CD4-positive, alpha-beta T cell treated with Interleukin-17A for 4 hours (primary cell): Measurements from ENCODE around the gene OLFM1.
"Not testable (repeated sequence)": the region's sequence is repeated elsewhere in the genome, so short reads cannot be mapped to it uniquely, and the experiment has no call there.

Experiments
- DNase-seq: peaks from one replicate; pipeline ENCODE4 v3.0.0-alpha.2; 2020; ENCODE audit warnings: mixed read lengths

Gene OLFM1

GRCh38 chr9:135061441-135061840 lies 26.0 kb upstream of the OLFM1 start:
- DNase-seq = no peak

DNA sequence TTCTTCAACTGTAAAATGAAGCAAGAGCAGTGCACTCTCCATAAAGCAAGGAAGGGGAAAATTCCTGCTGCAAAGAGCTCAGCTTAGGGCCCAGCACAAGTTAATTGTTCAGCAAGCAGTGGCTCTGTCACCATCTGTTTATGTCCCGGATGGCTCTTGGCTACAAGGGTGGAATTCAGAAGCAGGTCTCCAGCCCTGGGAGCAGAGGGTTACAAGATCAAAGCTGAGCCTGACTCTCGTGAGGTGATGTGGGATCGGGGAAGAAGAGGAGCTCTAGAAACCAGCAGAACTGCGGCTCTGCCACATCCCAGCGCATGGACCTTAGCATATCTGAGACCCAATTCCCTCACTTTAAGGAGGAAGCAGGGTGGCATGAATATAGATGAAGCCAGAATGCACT lies 25.2 kb upstream of the OLFM1 start:
- DNase-seq = no peak

GRCh38 chr9:135063466-135063865 lies 24.0 kb upstream of the OLFM1 start:
- DNase-seq = not testable (repeated sequence)

GRCh38 chr9:135063888-135064287 lies 23.6 kb upstream of the OLFM1 start:
- DNase-seq = not testable (repeated sequence)

GRCh38 chr9:135065151-135065550 lies 22.3 kb upstream of the OLFM1 start:
- no peak for DNase-seq

GRCh38 chr9:135065804-135066203 lies 21.7 kb upstream of the OLFM1 start:
- no peak for DNase-seq

GRCh38 chr9:135066291-135066690 lies 21.2 kb upstream of the OLFM1 start:
- DNase-seq = no peak

GRCh38 chr9:135067096-135067710 lies 20.3 kb upstream of the OLFM1 start:
- no peak for DNase-seq

GRCh38 chr9:135068776-135069415 lies 18.6 kb upstream of the OLFM1 start:
- no peak for DNase-seq

- DNase-seq = no peak
Observed at GRCh38 chr9:135069558-135070197, 17.8 kb upstream of the OLFM1 start.

GRCh38 chr9:135070198-135070951 lies 17.1 kb upstream of the OLFM1 start:
- DNase-seq = no peak

DNA sequence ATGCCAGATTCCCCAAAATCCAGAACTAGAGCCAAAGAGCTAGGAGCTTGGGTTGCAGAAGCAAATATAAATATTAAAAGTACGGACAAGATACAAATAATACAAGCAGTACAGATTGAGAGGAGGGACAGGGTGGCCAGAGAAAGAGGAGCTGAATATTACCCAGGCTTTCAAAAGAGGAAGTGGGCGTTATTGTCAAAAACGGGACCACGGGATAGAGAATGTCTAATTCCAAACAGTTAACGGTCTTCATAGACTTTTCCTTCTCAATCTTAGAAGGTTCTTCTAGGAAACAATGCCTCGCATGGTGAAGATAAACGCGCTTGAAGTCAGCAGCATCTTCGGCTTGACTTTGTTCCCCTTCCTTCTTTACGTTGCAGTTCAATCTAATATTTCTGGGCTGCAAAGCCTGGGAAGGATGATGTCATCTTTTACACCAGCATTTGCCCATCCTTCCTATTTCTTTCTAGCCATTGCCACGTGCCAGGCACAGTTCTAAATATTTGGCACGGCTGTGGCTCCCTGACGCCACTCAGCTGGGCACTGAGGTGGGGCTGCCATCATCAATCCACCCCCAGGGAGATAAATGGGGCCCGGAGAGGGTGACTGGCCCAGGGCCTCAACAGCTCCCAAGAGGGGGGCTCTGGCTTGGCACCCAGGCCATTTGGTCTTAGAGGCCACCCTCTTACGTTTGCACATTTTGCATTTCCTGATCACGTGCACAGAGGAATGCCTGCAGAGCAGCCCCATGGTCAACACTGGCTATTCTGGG lies 16.3 kb upstream of the OLFM1 start:
- no peak for DNase-seq

DNA sequence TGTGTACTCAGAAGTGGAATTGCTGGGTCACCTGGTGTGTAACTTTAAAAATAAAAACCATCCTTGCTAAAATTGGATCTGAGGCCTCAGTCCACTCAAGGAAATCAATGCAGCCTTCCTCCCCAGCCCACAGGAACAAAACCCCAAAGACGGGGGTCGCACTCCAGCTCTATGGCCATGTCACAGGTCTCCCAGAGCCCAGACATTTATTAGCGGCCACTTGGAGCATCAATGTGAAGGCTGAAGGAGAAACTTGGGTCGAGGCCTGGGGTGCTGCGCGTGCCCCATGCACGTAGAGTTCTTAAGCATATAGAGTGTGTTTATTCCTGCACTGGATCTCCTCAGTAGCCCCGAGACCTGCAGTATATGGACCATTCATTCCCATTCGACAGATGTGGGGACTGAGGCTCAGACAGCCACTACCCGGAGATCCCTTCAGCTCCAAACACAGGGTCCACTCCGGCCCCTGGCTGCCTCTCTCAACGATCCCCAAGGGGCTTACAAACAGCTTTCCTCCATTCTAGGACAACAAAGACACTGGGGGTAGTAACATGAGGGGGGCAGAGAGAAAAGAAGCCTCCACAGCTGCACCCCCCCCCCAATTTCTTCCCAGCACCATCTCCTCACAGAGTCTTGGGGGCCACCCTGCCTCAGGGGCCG lies 14.3 kb upstream of the OLFM1 start:
- no peak for DNase-seq

DNA sequence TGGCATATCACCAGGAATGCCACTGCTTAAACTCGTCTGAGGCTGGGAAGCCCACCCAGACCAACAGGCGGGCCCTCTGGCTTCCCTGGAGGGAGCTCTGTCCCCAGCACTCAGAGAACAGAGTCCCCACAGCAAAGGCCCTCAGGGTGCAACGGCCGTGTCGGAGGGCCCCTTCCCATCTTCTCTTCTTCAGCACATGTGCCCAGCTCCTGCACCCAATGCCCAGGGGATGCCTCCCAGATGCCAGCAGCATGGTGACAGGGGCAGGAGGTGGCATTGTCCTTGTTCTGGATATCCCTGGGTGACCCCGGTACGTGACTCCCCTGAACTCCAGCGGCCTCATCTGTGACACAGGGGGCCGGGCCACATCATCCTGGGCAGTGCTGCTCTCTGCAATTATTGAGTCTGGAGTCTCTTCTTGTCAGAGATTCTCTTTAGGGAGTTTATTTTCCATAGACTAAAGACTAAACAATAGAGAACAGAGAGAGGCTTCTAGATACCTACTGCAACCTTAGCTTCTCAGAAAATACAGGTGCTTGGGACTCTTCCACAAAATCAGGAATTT lies 13.6 kb upstream of the OLFM1 start:
- no peak for DNase-seq

GRCh38 chr9:135074354-135075233 lies 12.9 kb upstream of the OLFM1 start:
- no peak for DNase-seq

DNA sequence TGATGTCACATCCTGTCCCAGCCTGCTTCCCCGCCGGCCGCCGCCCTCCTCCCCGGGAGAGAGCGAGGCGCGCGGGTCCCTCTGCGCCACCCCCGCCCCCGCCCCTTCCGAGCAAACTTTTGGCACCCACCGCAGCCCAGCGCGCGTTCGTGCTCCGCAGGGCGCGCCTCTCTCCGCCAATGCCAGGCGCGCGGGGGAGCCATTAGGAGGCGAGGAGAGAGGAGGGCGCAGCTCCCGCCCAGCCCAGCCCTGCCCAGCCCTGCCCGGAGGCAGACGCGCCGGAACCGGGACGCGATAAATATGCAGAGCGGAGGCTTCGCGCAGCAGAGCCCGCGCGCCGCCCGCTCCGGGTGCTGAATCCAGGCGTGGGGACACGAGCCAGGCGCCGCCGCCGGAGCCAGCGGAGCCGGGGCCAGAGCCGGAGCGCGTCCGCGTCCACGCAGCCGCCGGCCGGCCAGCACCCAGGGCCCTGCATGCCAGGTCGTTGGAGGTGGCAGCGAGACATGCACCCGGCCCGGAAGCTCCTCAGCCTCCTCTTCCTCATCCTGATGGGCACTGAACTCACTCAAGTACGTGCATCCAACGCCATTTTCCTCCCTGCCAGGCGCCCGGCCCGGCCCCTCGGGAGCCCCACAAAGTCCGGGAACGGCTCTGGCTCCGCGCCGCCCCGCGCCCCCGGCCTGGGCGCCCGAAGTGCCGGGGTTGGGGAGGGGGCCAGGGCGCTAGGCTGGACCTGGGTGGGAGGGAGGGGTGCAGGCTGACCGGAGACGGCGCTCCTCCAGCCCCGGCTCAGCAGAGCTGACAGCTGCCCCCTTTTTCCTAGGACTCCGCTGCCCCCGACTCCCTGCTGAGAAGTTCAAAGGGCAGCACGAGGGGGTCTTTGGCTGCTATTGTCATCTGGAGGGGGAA lies 12.0 kb upstream of the OLFM1 start:
- DNase-seq = no peak

DNA sequence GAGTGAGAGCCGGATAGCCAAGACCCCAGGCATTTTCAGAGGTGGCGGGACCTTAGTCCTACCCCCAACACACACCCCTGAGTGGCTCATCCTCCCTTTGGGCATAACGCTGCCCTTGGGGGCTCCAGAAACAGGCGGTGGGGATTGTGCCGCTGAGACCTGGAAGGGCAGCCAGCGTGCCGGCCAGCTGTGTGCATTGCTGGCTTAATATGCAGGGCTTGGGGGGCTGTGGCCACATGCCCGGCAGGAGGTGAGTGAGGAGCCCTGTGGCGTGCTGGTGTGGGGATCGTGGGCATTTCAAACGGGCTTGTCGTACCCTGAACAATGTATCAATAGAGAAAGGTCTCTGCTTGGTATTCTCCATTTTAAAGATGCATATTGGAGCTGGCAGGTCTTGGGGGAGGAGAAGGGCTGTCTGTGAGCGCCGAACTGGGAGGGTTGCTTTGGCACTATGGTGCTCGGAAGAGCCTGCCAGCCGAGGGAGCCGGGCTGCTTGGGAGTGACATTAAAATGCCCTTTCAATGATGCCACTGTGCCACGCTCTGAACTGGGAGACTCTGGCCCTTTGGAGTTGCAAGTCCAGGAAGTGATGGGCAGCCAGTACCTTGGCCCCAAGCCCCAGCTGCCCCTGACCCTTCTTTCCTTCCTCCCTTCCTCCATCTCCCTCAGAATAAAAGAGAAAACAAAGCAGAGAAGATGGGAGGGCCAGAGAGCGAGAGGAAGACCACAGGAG lies 11.2 kb upstream of the OLFM1 start:
- no peak for DNase-seq

GRCh38 chr9:135076876-135077430 lies 10.5 kb upstream of the OLFM1 start:
- no peak for DNase-seq
